Measurements from ENCODE around the gene HMCES. TPM values are rescaled to one million over a fixed set of nuclear protein-coding genes. Genes with fewer than 3 reads are reported as not detected.

Gene HMCES
- total RNA-seq, 5 donors from 2014 or later (not counting 1 experiment from before 2014, with no cell fraction given) = 55.2 to 60.7 (median 57.6) TPM

GRCh38 chr3:129286081-129286480 lies 7.4 kb downstream of the HMCES start:
- no peak overlapping the region for H3K4me3 Mint-ChIP-seq
- H3K36me3 Mint-ChIP-seq = peaks cover 22% of the 10 kb centered on the region
- H3K4me1 Mint-ChIP-seq = peaks cover 32 to 48% (median 42%) of the 10 kb centered on the region in 3 donors
- peaks cover 0 to 17% of the 10 kb centered on the region in 2 experiments for H3K4me1 ChIP-seq (ENCODE audit: control insufficient read depth in 1 of 2, extremely low read depth in 1 of 2, insufficient read depth in 2 of 2, low read length in 2 of 2)
- no peak overlapping the region for H3K4me3 ChIP-seq (ENCODE audit: control insufficient read depth in 1 of 2, extremely low read depth in 1 of 2, low read length in 1 of 2)
- no peaks in the 10 kb centered on the region for H3K27me3 ChIP-seq (replicated peaks in 1 of 2; ENCODE audit: control insufficient read depth in 2 of 2, extremely low read depth in 1 of 2, insufficient read depth in 2 of 2, low read length in 1 of 2)
- no peaks in the 10 kb centered on the region for H3K9me3 ChIP-seq
- no peak for DNase-seq
- WGBS (ENCODE audit: insufficient coverage) = 100% methylated on average over 1 of the region's 2 CpGs
- H3K27ac Mint-ChIP-seq = no peak overlapping the region
- H3K36me3 ChIP-seq (ENCODE audit: control insufficient read depth in 2 of 2, extremely low read depth in 1 of 2, insufficient read depth in 1 of 2, low read length in 1 of 2) = peaks cover 9 to 41% of the 10 kb centered on the region in 2 donors
- POLR2A ChIA-PET = no interaction called here
- no peak for ATAC-seq (replicated peaks in 1 of 4)
- no peaks in the 10 kb centered on the region for H3K27me3 Mint-ChIP-seq
- H3K27ac ChIP-seq (ENCODE audit: low read length) = no peak overlapping the region
- no peaks in the 10 kb centered on the region for H3K9me3 Mint-ChIP-seq
- CTCF ChIA-PET = interaction anchor here in 1 of 2 donors (0.7 kb wide), 1 partner anchor 255 kb away, joined by 3 read pairs; no protein-coding TSS in a partner anchor

GRCh38 chr3:129288446-129288845 lies 9.8 kb downstream of the HMCES start:
- Histone ChIP-seq H3K27me3 (replicated peaks in 1 of 2; ENCODE audit: control insufficient read depth in 2 of 2, extremely low read depth in 1 of 2, insufficient read depth in 2 of 2, low read length in 1 of 2) (no peaks in the 10 kb centered on the region), H3K4me1 (ENCODE audit: control insufficient read depth in 1 of 2, extremely low read depth in 1 of 2, insufficient read depth in 2 of 2, low read length in 2 of 2) (no peaks in the 10 kb centered on the region), H3K27ac (ENCODE audit: low read length) (no peak overlapping the region), H3K9me3 (no peaks in the 10 kb centered on the region), H3K36me3 (ENCODE audit: control insufficient read depth in 2 of 2, extremely low read depth in 1 of 2, insufficient read depth in 1 of 2, low read length in 1 of 2) (peaks cover 9 to 60% of the 10 kb centered on the region in 2 donors), H3K4me3 (ENCODE audit: control insufficient read depth in 1 of 2, extremely low read depth in 1 of 2, low read length in 1 of 2) (no peak overlapping the region)
- WGBS (ENCODE audit: insufficient coverage) = no CpG with 5 or more reads among the region's 3 CpGs
- no peaks in the 10 kb centered on the region for H3K9me3 Mint-ChIP-seq
- CTCF ChIA-PET = no interaction called here
- ATAC-seq (replicated peaks in 1 of 4) (no peak), DNase-seq (no peak)
- H3K4me3 Mint-ChIP-seq = no peak overlapping the region
- peaks cover 33% of the 10 kb centered on the region for H3K36me3 Mint-ChIP-seq
- no peaks in the 10 kb centered on the region for H3K27me3 Mint-ChIP-seq
- POLR2A ChIA-PET = no interaction called here
- peaks cover 9 to 29% (median 27%) of the 10 kb centered on the region in 3 donors for H3K4me1 Mint-ChIP-seq
- H3K27ac Mint-ChIP-seq = no peak overlapping the region

GRCh38 chr3:129289201-129289921 lies 10.7 kb downstream of the HMCES start:
- H3K9me3 ChIP-seq = no peaks in the 10 kb centered on the region
- Mint-ChIP-seq H3K9me3 (no peaks in the 10 kb centered on the region), H3K27me3 (no peaks in the 10 kb centered on the region), H3K36me3 (peaks cover 36% of the 10 kb centered on the region), H3K4me3 (no peak overlapping the region), H3K4me1 (peaks cover 3 to 23% (median 22%) of the 10 kb centered on the region in 3 donors), H3K27ac (no peak overlapping the region)
- CTCF ChIA-PET = no interaction called here
- no peak overlapping the region for H3K27ac ChIP-seq (ENCODE audit: low read length)
- no peak overlapping the region for H3K4me3 ChIP-seq (ENCODE audit: control insufficient read depth in 1 of 2, extremely low read depth in 1 of 2, low read length in 1 of 2)
- POLR2A ChIA-PET = interaction anchor here in 1 of 2 donors (0.5 to 0.7 kb wide), 4 partner anchors 26 to 123 kb away, joined by 3 to 7 read pairs (median 4); no protein-coding TSS in a partner anchor
- H3K4me1 ChIP-seq (ENCODE audit: control insufficient read depth in 1 of 2, extremely low read depth in 1 of 2, insufficient read depth in 2 of 2, low read length in 2 of 2) = no peaks in the 10 kb centered on the region
- ATAC-seq (replicated peaks in 1 of 4) (no peak), DNase-seq (no peak)
- WGBS (ENCODE audit: insufficient coverage) = 76% methylated on average over 3 of the region's 6 CpGs
- peaks cover 9 to 65% of the 10 kb centered on the region in 2 donors for H3K36me3 ChIP-seq (ENCODE audit: control insufficient read depth in 2 of 2, extremely low read depth in 1 of 2, insufficient read depth in 1 of 2, low read length in 1 of 2)
- H3K27me3 ChIP-seq (replicated peaks in 1 of 2; ENCODE audit: control insufficient read depth in 2 of 2, extremely low read depth in 1 of 2, insufficient read depth in 2 of 2, low read length in 1 of 2) = no peaks in the 10 kb centered on the region

- H3K4me1 Mint-ChIP-seq = peaks cover 0 to 16% (median 15%) of the 10 kb centered on the region in 3 donors
- CTCF ChIA-PET = no interaction called here
- ATAC-seq (replicated peaks in 1 of 4) (no peak), DNase-seq (no peak)
- H3K27ac ChIP-seq (ENCODE audit: low read length) = no peak overlapping the region
- POLR2A ChIA-PET = interaction anchor here (1.0 to 1.3 kb wide), 2 partner anchors 25 to 121 kb away, joined by 3 to 4 read pairs; a partner anchor contains a TSS
- H3K4me1 ChIP-seq (ENCODE audit: control insufficient read depth in 1 of 2, extremely low read depth in 1 of 2, insufficient read depth in 2 of 2, low read length in 2 of 2) = no peaks in the 10 kb centered on the region
- no peaks in the 10 kb centered on the region for H3K9me3 ChIP-seq
- H3K27me3 ChIP-seq (replicated peaks in 1 of 2; ENCODE audit: control insufficient read depth in 2 of 2, extremely low read depth in 1 of 2, insufficient read depth in 2 of 2, low read length in 1 of 2) = no peaks in the 10 kb centered on the region
- H3K27ac Mint-ChIP-seq = peak overlapping the region in 1 of 2 donors; percentile 55
- H3K4me3 ChIP-seq (ENCODE audit: control insufficient read depth in 1 of 2, extremely low read depth in 1 of 2, low read length in 1 of 2) = no peak overlapping the region
- H3K4me3 Mint-ChIP-seq = no peak overlapping the region
- peaks cover 42% of the 10 kb centered on the region for H3K36me3 Mint-ChIP-seq
- H3K9me3 Mint-ChIP-seq = no peaks in the 10 kb centered on the region
- no CpG with 5 or more reads among the region's 4 CpGs for WGBS (ENCODE audit: insufficient coverage)
- H3K36me3 ChIP-seq (ENCODE audit: control insufficient read depth in 2 of 2, extremely low read depth in 1 of 2, insufficient read depth in 1 of 2, low read length in 1 of 2) = peaks cover 6 to 72% of the 10 kb centered on the region in 2 donors
- no peaks in the 10 kb centered on the region for H3K27me3 Mint-ChIP-seq
Measured at GRCh38 chr3:129291236-129291886, 12.7 kb downstream of the HMCES start.

GRCh38 chr3:129295286-129295685 lies 16.6 kb downstream of the HMCES start:
- peaks cover 0 to 15% (median 10%) of the 10 kb centered on the region in 3 donors for H3K4me1 Mint-ChIP-seq
- no peak for ATAC-seq (replicated peaks in 1 of 4)
- H3K4me3 ChIP-seq (ENCODE audit: control insufficient read depth in 1 of 2, extremely low read depth in 1 of 2, low read length in 1 of 2) = no peak overlapping the region
- no peaks in the 10 kb centered on the region for H3K9me3 Mint-ChIP-seq
- no peaks in the 10 kb centered on the region for H3K27me3 Mint-ChIP-seq
- H3K4me3 Mint-ChIP-seq = no peak overlapping the region
- POLR2A ChIA-PET = no interaction called here
- no peaks in the 10 kb centered on the region for H3K4me1 ChIP-seq (ENCODE audit: control insufficient read depth in 1 of 2, extremely low read depth in 1 of 2, insufficient read depth in 2 of 2, low read length in 2 of 2)
- H3K36me3 ChIP-seq (ENCODE audit: control insufficient read depth in 2 of 2, extremely low read depth in 1 of 2, insufficient read depth in 1 of 2, low read length in 1 of 2) = peaks cover 16 to 79% of the 10 kb centered on the region in 2 donors
- 93% methylated on average over 2 of the region's 5 CpGs for WGBS (ENCODE audit: insufficient coverage)
- no peak for DNase-seq
- no peak overlapping the region for H3K27ac ChIP-seq (ENCODE audit: low read length)
- peak overlapping the region in 1 of 2 donors; percentile 44 for H3K27ac Mint-ChIP-seq
- peaks cover 50% of the 10 kb centered on the region for H3K36me3 Mint-ChIP-seq
- H3K27me3 ChIP-seq (replicated peaks in 1 of 2; ENCODE audit: control insufficient read depth in 2 of 2, extremely low read depth in 1 of 2, insufficient read depth in 2 of 2, low read length in 1 of 2) = no peaks in the 10 kb centered on the region
- CTCF ChIA-PET = no interaction called here
- H3K9me3 ChIP-seq = no peaks in the 10 kb centered on the region

- peak overlapping the region; percentile 53 to 59 for H3K27ac Mint-ChIP-seq
- no peak overlapping the region for H3K4me3 Mint-ChIP-seq
- no peak for DNase-seq
- WGBS (ENCODE audit: insufficient coverage) = 90% methylated on average over 2 of the region's 3 CpGs
- Histone ChIP-seq H3K27me3 (replicated peaks in 1 of 2; ENCODE audit: control insufficient read depth in 2 of 2, extremely low read depth in 1 of 2, insufficient read depth in 2 of 2, low read length in 1 of 2) (no peaks in the 10 kb centered on the region), H3K4me1 (ENCODE audit: control insufficient read depth in 1 of 2, extremely low read depth in 1 of 2, insufficient read depth in 2 of 2, low read length in 2 of 2) (peaks cover 0 to 9% of the 10 kb centered on the region in 2 experiments), H3K36me3 (ENCODE audit: control insufficient read depth in 2 of 2, extremely low read depth in 1 of 2, insufficient read depth in 1 of 2, low read length in 1 of 2) (peaks cover 10 to 56% of the 10 kb centered on the region in 2 donors), H3K27ac (ENCODE audit: low read length) (no peak overlapping the region), H3K9me3 (no peaks in the 10 kb centered on the region), H3K4me3 (ENCODE audit: control insufficient read depth in 1 of 2, extremely low read depth in 1 of 2, low read length in 1 of 2) (no peak overlapping the region)
- H3K9me3 Mint-ChIP-seq = no peaks in the 10 kb centered on the region
- H3K27me3 Mint-ChIP-seq = no peaks in the 10 kb centered on the region
- H3K4me1 Mint-ChIP-seq = peaks cover 13 to 26% (median 25%) of the 10 kb centered on the region in 3 donors
- peaks cover 34% of the 10 kb centered on the region for H3K36me3 Mint-ChIP-seq
- ATAC-seq (replicated peaks in 1 of 4) = no peak
- POLR2A ChIA-PET = interaction anchor here (0.6 to 2.1 kb wide), 2 partner anchors 12 to 1426 kb away, joined by 3 to 20 read pairs; a partner anchor contains a TSS
- CTCF ChIA-PET = no interaction called here
Measured at GRCh38 chr3:129304146-129304961, 25.7 kb downstream of the HMCES start.

Measured in T-cell (primary cell).